ENCODE measurements around the gene ELOA2.
"Not testable (repeated sequence)": the region's sequence is repeated elsewhere in the genome, so short reads cannot be mapped to it uniquely, and the experiment has no call there.

Gene ELOA2

DNA sequence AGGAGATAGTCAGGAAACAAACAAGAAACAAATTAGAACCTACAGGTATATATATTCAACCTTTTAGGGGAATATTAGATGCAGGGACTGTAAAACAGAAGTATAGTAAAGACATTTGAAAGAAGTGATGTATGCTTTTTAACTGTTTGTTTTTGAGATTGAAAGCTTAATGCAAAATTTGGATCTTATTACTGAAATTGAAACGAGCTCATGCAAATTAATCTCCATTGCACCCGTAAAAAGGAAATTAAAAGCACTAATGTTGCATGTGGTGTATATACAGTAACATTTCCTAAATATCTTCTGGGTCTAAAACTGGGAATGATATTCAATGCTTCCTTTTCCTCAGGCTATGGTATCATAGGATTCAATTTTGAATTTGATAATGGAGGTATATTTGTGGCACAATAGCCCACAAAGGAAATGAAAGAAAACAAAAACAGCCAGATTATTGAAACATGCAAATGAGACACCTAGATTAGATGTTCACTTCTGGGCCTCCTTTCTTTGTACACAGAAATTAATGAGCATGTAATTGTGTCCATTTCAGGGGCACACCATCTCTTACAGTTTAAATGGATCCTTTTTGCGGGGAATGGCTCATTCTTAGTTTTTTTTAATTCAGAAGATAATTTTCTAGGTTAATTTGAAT, 1.6 kb upstream of the ELOA2 start:
- Histone ChIP-seq H3K36me3 (ENCODE audit: control insufficient read depth, insufficient read depth, low read length, severe bottlenecking) (no peaks in the 10 kb centered on the region), H3K4me3 (ENCODE audit: low read length) (no peak overlapping the region), H3K4me1 (ENCODE audit: control insufficient read depth, insufficient read depth, low read length) (no peaks in the 10 kb centered on the region), H3K9ac (ENCODE audit: low read length) (no peak overlapping the region), H3K9me3 (ENCODE audit: control insufficient read depth, low read length) (no peaks in the 10 kb centered on the region), H3K27me3 (replicated peaks; ENCODE audit: control insufficient read depth, insufficient read depth, low read length) (no peaks in the 10 kb centered on the region)
- no peak for DNase-seq (ENCODE audit: low read depth)

DNA sequence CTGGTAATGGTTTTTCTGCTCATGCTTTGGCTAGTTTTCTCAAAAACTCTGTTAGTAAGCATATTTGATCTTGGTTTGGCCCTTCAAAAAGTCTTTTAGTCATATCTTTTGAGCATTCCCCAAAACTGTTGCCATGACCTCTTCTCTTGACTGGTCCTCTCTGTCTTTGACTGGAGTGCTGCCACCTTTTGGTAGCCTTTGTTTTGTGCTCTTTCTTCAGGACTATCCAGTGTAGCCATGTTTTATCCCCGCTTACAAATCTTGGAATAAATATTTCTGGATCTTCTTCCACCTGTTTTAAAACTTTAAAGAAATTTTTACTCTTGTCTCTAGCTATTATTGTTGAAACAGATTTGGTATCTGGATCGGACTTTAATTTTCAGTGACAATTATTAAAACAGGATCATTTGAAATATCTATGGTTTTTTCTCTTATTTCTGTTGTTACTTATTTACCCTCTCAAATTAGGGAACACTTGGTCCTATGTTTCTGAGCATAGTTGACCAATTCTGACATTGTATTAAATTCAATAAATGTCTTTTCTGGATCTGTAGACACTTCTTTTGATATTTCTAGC, 965 bp upstream of the ELOA2 start:
- H3K9ac ChIP-seq (ENCODE audit: low read length) = no peak overlapping the region
- no peaks in the 10 kb centered on the region for H3K36me3 ChIP-seq (ENCODE audit: control insufficient read depth, insufficient read depth, low read length, severe bottlenecking)
- H3K9me3 ChIP-seq (ENCODE audit: control insufficient read depth, low read length) = no peaks in the 10 kb centered on the region
- peak; percentile 70 for DNase-seq (ENCODE audit: low read depth)
- no peaks in the 10 kb centered on the region for H3K27me3 ChIP-seq (replicated peaks; ENCODE audit: control insufficient read depth, insufficient read depth, low read length)
- H3K4me3 ChIP-seq (ENCODE audit: low read length) = no peak overlapping the region
- no peaks in the 10 kb centered on the region for H3K4me1 ChIP-seq (ENCODE audit: control insufficient read depth, insufficient read depth, low read length)

DNA sequence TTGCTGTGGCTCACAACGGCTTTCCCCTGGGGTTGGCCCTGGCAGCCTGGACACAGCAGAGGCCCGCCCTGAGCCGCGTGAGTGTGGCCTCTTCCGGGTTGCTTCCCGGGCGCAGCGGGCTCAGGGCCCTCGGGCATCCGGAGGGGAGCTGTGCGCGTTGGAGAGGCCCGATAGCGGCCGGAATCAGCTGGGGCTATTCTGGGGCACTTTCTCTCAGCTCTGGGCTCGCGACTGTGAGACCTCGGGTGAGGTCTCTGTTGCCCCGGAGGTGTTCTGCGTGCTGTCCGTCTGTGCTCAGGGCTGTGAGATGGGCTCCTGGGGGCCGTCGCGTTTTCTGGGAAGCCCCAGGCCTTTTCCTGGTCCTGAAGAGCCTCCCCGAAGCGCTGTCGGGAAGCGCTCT, 830 bp downstream of the ELOA2 start:
- not testable (repeated sequence) for H3K9me3 ChIP-seq (ENCODE audit: control insufficient read depth, low read length); H3K4me1 ChIP-seq (ENCODE audit: control insufficient read depth, insufficient read depth, low read length); H3K36me3 ChIP-seq (ENCODE audit: control insufficient read depth, insufficient read depth, low read length, severe bottlenecking); H3K4me3 ChIP-seq (ENCODE audit: low read length); H3K27me3 ChIP-seq (replicated peaks; ENCODE audit: control insufficient read depth, insufficient read depth, low read length); DNase-seq (ENCODE audit: low read depth); H3K9ac ChIP-seq (ENCODE audit: low read length)

DNA sequence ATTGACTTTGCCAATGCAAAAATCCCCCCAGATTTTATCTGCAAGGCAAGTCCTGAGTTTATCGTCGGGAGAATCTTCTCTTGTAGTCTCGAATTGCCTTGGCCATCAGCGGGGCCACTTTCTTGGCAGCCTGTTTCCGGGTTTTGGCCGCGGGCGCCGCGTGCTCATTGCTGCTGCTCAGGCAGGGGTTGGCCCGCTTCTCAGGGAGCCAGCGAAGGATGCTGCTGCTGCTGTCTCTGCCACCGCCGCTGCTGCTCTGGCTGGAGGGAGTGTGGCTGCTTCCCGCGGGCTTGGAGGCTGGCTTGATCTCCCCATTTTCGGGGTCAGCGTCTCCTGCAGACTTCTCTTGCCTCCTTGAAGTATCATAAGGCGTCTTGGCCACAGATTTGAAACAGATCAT, 2.5 kb downstream of the ELOA2 start:
- Histone ChIP-seq H3K36me3 (ENCODE audit: control insufficient read depth, insufficient read depth, low read length, severe bottlenecking) (no peaks in the 10 kb centered on the region), H3K9ac (ENCODE audit: low read length) (no peak overlapping the region), H3K4me1 (ENCODE audit: control insufficient read depth, insufficient read depth, low read length) (no peaks in the 10 kb centered on the region), H3K9me3 (ENCODE audit: control insufficient read depth, low read length) (no peaks in the 10 kb centered on the region), H3K27me3 (replicated peaks; ENCODE audit: control insufficient read depth, insufficient read depth, low read length) (no peaks in the 10 kb centered on the region), H3K4me3 (ENCODE audit: low read length) (no peak overlapping the region)
- no peak for DNase-seq (ENCODE audit: low read depth)

DNA sequence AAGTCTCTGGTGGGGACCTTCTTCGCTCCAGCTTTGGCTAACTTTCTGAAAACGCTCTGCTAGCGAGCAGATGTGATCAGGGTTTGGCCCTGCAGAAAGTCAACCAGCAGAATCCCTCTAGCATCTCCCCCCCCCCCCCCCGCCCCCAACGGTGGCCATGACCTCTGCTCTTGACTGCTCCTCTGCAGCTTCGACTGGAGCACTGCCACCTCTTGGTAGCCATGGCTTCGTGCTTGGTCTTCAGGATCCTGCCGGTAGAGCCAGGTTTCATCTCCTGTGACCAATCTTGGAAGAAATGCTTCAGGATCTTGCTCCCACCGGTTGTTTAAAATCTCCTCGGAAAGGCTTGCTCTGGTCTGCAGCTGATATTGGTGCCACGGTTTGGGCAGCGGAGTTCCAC, 4.5 kb downstream of the ELOA2 start:
- H3K9ac ChIP-seq (ENCODE audit: low read length); H3K36me3 ChIP-seq (ENCODE audit: control insufficient read depth, insufficient read depth, low read length, severe bottlenecking): not testable (repeated sequence)

DNA sequence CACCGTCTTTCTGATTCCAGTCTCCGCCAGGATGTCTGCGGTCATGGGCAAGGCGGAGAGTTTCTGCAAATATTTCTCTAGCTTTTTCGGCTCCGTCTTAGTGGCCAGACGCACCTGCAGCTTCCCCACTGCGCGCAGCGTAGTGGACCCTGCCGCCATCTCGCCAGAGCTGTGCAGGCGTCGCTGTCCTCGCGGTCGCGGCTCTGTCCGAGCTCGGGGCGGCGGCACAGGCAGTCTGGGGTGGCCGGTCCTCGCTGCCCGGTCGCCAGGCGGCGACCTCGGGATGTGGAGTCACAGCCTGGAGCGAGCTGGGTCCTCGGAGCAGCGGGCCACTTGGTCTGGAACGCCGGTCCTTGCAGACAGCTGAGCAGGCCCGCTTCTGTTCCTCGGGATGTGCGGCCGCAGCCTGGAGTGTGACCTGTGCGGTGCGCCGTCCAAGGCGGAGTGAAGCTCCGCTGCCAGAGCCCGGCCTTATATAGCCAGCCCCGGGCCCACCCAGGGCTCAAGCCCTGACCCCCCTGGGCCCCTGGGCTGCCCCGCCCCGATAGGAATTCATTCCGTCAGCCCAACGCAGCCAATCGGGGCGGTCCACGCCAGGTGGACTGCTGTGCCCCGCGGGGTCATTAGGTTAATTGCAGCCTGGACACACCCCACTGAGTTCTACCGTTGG, 5.6 kb downstream of the ELOA2 start:
- not testable (repeated sequence) for H3K9ac ChIP-seq (ENCODE audit: low read length); H3K4me1 ChIP-seq (ENCODE audit: control insufficient read depth, insufficient read depth, low read length); H3K27me3 ChIP-seq (replicated peaks; ENCODE audit: control insufficient read depth, insufficient read depth, low read length); H3K36me3 ChIP-seq (ENCODE audit: control insufficient read depth, insufficient read depth, low read length, severe bottlenecking); H3K4me3 ChIP-seq (ENCODE audit: low read length); DNase-seq (ENCODE audit: low read depth); H3K9me3 ChIP-seq (ENCODE audit: control insufficient read depth, low read length)

More for the DNA sequence above, 4.5 kb downstream of the ELOA2 start:
- not testable (repeated sequence) for H3K27me3 ChIP-seq (replicated peaks; ENCODE audit: control insufficient read depth, insufficient read depth, low read length); H3K9me3 ChIP-seq (ENCODE audit: control insufficient read depth, low read length); H3K4me3 ChIP-seq (ENCODE audit: low read length); H3K4me1 ChIP-seq (ENCODE audit: control insufficient read depth, insufficient read depth, low read length); DNase-seq (ENCODE audit: low read depth)

DNA sequence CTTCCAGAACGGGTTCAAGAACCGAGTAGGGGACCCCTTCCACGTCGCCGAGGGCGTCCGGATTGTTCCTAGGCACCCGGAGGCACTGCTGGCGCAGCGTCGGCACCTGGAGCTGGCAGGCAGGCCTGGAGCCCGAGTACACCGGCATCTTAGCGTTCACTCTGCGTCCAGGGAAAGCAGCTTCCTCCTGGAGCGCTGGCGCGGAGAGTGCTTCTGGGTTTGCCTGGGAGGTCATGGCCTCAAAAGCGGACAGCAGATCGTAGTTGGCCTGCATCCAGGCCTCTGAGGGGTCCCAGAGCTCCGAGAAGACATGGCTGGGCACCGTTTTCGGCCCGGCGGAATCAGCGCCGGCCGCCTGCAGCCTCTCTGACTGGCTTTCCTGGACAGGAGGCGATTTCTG, 6.7 kb downstream of the ELOA2 start:
- not testable (repeated sequence) for H3K4me1 ChIP-seq (ENCODE audit: control insufficient read depth, insufficient read depth, low read length); H3K27me3 ChIP-seq (replicated peaks; ENCODE audit: control insufficient read depth, insufficient read depth, low read length); H3K9me3 ChIP-seq (ENCODE audit: control insufficient read depth, low read length); H3K9ac ChIP-seq (ENCODE audit: low read length); H3K4me3 ChIP-seq (ENCODE audit: low read length); DNase-seq (ENCODE audit: low read depth); H3K36me3 ChIP-seq (ENCODE audit: control insufficient read depth, insufficient read depth, low read length, severe bottlenecking)

DNA sequence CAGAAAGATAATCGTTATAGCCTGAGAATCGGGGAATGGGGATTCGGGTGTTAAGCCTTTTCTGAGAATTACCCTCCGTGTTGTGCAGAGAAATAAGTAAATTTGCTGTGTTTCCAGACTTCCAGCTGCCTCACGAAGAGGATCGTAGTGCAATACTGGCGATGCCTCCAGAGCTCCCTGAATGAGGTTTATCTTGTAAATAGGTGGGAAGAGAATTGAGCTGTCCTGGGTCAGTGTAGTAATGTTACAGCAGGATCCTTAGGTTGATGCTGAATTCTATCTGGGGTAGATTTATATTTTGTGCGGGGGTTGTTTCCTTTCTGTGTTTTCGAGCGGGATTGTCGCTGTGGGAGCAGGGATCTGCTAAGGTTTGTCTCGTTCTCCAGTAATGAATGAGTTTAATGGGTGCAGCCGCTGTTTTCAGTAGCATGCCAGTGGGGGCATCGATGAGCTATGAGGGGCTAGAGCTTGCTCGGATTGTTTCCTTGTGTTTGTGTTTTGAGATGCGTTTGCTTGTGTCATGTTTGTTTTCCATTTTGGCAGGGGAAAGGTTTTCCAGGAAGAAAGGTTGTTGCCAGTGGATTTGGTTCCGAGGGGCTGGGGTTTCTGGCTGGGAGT, 9.8 kb downstream of the ELOA2 start:
- H3K27me3 ChIP-seq (replicated peaks; ENCODE audit: control insufficient read depth, insufficient read depth, low read length); H3K9me3 ChIP-seq (ENCODE audit: control insufficient read depth, low read length); H3K4me1 ChIP-seq (ENCODE audit: control insufficient read depth, insufficient read depth, low read length); H3K36me3 ChIP-seq (ENCODE audit: control insufficient read depth, insufficient read depth, low read length, severe bottlenecking); DNase-seq (ENCODE audit: low read depth); H3K4me3 ChIP-seq (ENCODE audit: low read length); H3K9ac ChIP-seq (ENCODE audit: low read length): not testable (repeated sequence)

DNA sequence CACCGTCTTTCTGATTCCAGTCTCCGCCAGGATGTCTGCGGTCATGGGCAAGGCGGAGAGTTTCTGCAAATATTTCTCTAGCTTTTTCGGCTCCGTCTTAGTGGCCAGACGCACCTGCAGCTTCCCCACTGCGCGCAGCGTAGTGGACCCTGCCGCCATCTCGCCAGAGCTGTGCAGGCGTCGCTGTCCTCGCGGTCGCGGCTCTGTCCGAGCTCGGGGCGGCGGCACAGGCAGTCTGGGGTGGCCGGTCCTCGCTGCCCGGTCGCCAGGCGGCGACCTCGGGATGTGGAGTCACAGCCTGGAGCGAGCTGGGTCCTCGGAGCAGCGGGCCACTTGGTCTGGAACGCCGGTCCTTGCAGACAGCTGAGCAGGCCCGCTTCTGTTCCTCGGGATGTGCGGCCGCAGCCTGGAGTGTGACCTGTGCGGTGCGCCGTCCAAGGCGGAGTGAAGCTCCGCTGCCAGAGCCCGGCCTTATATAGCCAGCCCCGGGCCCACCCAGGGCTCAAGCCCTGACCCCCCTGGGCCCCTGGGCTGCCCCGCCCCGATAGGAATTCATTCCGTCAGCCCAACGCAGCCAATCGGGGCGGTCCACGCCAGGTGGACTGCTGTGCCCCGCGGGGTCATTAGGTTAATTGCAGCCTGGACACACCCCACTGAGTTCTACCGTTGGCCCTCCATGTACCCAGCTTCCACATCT, 11.5 kb downstream of the ELOA2 start:
- H3K4me3 ChIP-seq (ENCODE audit: low read length); H3K9ac ChIP-seq (ENCODE audit: low read length); DNase-seq (ENCODE audit: low read depth); H3K4me1 ChIP-seq (ENCODE audit: control insufficient read depth, insufficient read depth, low read length); H3K9me3 ChIP-seq (ENCODE audit: control insufficient read depth, low read length); H3K36me3 ChIP-seq (ENCODE audit: control insufficient read depth, insufficient read depth, low read length, severe bottlenecking); H3K27me3 ChIP-seq (replicated peaks; ENCODE audit: control insufficient read depth, insufficient read depth, low read length): not testable (repeated sequence)

DNA sequence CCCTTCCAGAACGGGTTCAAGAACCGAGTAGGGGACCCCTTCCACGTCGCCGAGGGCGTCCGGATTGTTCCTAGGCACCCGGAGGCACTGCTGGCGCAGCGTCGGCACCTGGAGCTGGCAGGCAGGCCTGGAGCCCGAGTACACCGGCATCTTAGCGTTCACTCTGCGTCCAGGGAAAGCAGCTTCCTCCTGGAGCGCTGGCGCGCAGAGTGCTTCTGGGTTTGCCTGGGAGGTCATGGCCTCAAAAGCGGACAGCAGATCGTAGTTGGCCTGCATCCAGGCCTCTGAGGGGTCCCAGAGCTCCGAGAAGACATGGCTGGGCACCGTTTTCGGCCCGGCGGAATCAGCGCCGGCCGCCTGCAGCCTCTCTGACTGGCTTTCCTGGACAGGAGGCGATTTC, 12.6 kb downstream of the ELOA2 start:
- not testable (repeated sequence) for DNase-seq (ENCODE audit: low read depth); H3K9me3 ChIP-seq (ENCODE audit: control insufficient read depth, low read length); H3K36me3 ChIP-seq (ENCODE audit: control insufficient read depth, insufficient read depth, low read length, severe bottlenecking); H3K4me3 ChIP-seq (ENCODE audit: low read length); H3K27me3 ChIP-seq (replicated peaks; ENCODE audit: control insufficient read depth, insufficient read depth, low read length); H3K4me1 ChIP-seq (ENCODE audit: control insufficient read depth, insufficient read depth, low read length); H3K9ac ChIP-seq (ENCODE audit: low read length)

DNA sequence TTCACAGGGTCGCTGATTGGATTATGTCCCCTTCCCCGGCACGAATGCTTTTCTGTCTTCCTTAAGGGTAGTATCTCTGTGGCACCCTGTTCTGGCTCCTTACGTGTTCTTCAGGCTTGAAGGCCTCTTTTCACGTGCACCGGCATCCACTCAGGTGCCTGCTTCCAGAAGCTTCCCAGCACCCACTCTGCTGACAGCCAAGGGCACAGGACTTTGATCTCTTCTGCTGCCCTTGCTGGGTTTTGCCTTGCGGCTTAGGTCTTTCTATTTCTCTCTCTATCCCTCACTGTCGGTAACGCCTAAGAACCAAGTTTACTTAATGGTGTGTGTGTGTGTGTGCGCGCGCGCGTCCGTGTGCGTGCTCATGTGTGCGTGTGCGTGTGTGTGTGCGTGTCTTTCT, 14.7 kb downstream of the ELOA2 start:
- not testable (repeated sequence) for H3K4me3 ChIP-seq (ENCODE audit: low read length); H3K9me3 ChIP-seq (ENCODE audit: control insufficient read depth, low read length); DNase-seq (ENCODE audit: low read depth); H3K36me3 ChIP-seq (ENCODE audit: control insufficient read depth, insufficient read depth, low read length, severe bottlenecking); H3K27me3 ChIP-seq (replicated peaks; ENCODE audit: control insufficient read depth, insufficient read depth, low read length); H3K9ac ChIP-seq (ENCODE audit: low read length); H3K4me1 ChIP-seq (ENCODE audit: control insufficient read depth, insufficient read depth, low read length)
